ENCODE data around the gene MLLT3.
A peak's percentile ranks its signal among the peaks of the same experiment; 100 is the strongest.
"Not testable (repeated sequence)": the region's sequence is repeated elsewhere in the genome, so short reads cannot be mapped to it uniquely, and the experiment has no call there.

The MLLT3 gene

GRCh38 chr9:20622330-20623020 lies at the start of gene MLLT3:
MLLT3 (minus strand) TSS chr9:20622499.
- peak; percentile 91 to 97 for DNase-seq (ENCODE audit: low read depth in 2 of 2)

DNA sequence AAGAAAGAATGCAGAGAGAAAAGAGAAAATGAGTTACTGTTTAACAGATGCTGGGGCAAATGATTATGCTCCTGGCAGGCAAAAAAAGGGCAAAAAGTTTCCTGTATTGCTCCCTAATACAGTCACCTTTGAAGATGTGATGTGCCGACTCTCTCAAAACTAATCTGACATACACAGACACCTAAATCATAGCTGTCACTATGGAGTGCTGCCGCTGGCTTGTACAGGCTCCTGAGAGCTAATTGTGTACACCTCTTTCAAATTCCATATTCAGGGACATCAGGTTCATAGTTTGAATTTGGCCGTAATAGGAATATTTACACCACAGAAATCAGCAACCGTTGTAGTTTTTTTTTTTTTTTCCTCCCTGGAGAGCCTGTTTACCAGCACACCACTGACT lies 49.3 kb upstream of the MLLT3 start:
- DNase-seq (ENCODE audit: low read depth in 2 of 2) = no peak

- no peak for DNase-seq (ENCODE audit: low read depth in 2 of 2)
Observed at GRCh38 chr9:20670395-20670794, 48.1 kb upstream of the MLLT3 start.

- no peak for DNase-seq (ENCODE audit: low read depth in 2 of 2)
Observed at GRCh38 chr9:20664501-20664900, 42.2 kb upstream of the MLLT3 start.

DNA sequence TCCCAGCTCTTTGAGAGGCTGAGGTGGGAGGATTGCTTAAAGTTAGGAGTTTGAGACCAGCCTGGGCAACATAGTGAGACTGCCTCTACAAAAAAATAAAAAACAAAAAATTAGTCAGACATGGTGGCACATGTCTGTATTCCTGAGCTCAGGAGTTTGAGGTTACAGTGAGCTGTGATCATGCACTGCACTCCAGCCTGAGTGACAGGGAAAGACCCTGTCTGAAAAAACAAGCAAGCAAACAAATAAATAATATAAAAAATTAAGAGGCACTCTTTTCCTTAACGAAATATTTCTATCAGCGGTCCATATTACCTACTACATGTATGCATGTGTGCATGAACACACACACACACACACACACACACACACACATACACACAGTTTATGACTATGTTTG lies 40.8 kb upstream of the MLLT3 start:
- no peak for DNase-seq (ENCODE audit: low read depth in 2 of 2)

GRCh38 chr9:20662156-20662555 lies 39.9 kb upstream of the MLLT3 start:
- DNase-seq (ENCODE audit: low read depth in 2 of 2) = no peak

GRCh38 chr9:20659474-20659967 lies 37.2 kb upstream of the MLLT3 start:
- DNase-seq (ENCODE audit: low read depth in 2 of 2) = no peak

DNA sequence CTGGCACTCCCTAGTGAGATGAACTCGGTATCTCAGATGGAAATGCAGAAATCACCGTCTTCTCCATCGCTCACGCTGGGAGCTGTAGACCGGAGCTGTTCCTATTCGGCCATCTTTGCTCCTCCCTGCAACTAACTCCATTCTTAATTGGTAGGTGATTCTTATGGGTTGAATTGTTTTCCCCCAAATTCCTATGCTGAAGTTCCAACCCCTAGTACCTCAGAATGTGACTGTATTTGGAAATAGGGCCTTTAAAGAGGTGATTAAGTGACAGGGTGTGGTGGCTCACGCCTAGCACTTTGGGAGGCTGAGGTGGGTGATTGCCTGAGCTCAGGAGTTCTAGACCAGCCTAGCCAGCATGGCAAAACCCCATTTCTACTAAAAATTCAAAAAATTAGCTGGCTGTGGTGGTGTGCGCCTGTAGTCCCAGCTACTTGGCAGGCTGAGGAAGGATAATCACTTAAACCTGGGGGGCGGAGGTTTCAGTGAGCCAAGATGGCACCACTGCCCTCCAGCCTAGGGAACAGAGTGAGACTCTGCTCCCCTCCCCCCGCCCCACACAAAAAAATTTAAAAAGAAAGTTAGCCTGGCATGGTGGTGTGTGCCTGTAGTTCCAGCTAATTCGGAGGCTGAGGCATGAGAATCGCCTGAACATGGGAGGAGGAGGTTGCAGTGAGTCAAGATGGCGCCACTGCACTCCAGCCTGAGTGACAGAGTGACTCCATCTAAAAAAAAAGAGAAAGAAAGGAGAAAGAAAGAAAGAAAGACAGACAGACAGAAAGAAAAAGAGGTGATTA lies 36.6 kb upstream of the MLLT3 start:
- DNase-seq (ENCODE audit: low read depth in 2 of 2) = no peak

GRCh38 chr9:20658246-20658667 lies 36.0 kb upstream of the MLLT3 start:
- DNase-seq (ENCODE audit: low read depth in 2 of 2) = not testable (repeated sequence)

DNA sequence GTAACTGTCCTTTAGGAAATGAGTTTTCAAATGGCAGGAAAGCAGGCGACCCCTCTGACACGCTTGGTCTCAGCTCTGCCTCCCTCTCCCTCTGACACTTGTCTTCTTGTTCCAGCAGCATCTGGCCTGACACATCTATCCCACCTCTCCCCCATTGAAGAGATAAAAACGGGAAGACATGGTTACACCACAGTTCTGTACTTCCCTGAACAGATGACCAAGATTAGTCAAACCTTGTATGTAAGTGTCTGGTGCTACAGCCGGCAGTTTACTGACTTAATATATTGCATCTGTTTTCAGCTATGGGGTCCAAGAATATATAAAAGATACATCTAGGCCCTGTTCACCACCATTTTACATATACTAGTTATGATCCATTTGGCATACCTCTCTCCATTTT lies 29.6 kb upstream of the MLLT3 start:
- DNase-seq (ENCODE audit: low read depth in 2 of 2) = no peak

- DNase-seq (ENCODE audit: low read depth in 2 of 2) = no peak
Observed at GRCh38 chr9:20650750-20651299, 28.5 kb upstream of the MLLT3 start.

DNA sequence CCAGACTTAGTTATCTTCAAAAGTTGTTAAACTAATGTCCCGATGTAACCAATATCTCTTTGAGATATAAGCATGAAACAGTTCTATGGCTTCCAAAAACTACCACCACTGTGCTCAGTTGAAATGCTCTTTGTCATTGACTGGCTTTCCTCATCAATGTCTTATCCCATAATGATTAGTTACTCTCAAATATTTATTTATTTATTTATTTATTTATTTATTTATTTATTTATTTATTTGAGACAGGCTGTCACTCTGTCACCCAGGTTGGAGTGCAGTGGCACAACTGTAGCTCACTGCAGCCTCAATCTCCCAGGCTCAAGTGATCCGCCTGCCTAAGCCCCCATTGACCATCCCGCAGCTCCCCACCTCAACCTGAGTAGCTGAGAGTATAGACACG lies 28.0 kb upstream of the MLLT3 start:
- no peak for DNase-seq (ENCODE audit: low read depth in 2 of 2)

GRCh38 chr9:20649381-20649780 lies 27.1 kb upstream of the MLLT3 start:
- no peak for DNase-seq (ENCODE audit: low read depth in 2 of 2)

GRCh38 chr9:20646656-20647055 lies 24.4 kb upstream of the MLLT3 start:
- no peak for DNase-seq (ENCODE audit: low read depth in 2 of 2)

DNA sequence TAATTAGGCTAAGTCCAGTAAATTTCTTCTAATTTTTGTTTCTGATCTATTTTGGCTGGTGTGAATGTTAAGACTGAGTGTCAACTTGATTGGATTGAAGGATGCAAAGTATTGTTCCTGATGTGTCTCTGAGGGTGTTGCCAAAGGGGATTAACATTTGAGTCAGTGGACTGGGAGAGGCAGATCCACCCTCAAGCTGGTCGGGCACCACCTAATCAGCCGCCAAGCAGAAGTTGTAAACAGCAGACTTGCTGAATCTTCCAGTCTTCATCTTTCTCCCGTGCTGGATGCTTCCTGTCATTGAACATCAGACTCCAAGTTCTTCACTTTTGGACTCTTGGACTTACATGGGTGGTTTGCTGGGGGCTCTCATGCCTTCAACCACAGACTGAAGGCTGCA lies 21.4 kb upstream of the MLLT3 start:
- DNase-seq (ENCODE audit: low read depth in 2 of 2) = no peak

DNA sequence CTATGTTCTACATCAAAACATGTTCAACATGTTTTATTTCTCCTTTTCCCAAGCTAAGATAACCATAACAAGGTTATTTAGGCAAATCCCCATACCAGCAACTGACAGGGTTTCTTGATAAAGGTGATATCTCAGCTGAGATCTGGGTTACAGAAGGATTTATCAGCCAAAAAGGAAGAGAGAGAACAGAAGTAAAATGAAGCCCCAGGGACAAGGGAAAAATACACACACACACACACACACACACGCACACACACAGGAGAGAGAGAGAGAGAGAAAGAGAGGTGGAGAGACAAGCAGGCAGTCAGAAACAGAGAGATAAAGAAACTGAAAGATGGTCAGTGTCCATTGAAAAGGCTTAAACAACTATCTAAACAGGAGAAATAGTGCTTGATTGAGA lies 19.7 kb upstream of the MLLT3 start:
- no peak for DNase-seq (ENCODE audit: low read depth in 2 of 2)

- DNase-seq (ENCODE audit: low read depth in 2 of 2) = peak; percentile 62 to 69
Observed at GRCh38 chr9:20640331-20641187, 18.3 kb upstream of the MLLT3 start.

DNA sequence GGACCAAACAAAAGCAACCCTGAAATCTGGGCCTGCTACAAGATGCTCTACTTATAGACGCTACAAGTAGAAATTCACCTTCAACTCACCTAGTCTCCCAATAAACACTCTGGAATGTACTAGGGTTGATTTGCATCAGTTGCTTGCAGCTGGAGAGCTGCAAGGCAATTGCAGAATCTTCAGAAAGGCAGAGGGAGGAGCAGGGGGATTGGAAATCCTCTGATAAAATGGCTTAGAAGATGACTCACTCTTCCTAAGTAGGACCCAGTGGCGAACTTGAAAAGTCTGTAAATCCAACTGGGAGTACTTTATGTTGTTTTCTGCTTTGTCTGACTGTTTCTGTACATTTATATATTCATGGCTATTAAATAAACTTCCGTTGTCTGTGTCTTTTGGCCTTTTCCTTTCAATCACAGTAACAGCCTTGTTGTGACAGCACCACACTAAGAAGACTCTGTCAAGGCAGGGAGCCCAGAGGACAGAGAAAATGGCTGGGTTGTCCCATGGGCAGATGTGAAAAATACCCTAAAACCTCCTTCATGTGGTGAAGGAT lies 14.7 kb upstream of the MLLT3 start:
- DNase-seq (ENCODE audit: low read depth in 2 of 2) = no peak

DNA sequence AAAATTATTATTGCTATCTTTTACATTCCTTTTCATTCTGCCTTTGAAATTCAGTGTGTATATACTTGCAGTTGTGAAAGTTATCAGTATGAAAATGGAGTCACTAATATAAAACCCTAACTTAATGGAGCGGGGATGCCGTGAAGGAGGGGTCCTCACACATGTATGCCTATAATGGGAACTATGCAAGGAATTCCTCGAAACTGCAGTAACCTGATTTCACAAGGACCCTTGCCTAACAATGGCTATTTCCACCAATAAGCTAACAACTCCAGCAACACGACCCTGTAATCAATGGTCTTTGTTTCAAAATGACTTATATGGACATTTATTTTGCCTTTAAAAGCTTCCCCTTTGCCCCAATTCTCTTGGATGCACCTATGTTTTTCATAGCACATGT lies 12.6 kb upstream of the MLLT3 start:
- no peak for DNase-seq (ENCODE audit: low read depth in 2 of 2)

- no peak for DNase-seq (ENCODE audit: low read depth in 2 of 2)
Observed at GRCh38 chr9:20632705-20633104, 10.4 kb upstream of the MLLT3 start.

- DNase-seq (ENCODE audit: low read depth in 2 of 2) = no peak
Observed at GRCh38 chr9:20630241-20630943, 8.1 kb upstream of the MLLT3 start.
